ENCODE data around the gene MUC20.

DNA sequence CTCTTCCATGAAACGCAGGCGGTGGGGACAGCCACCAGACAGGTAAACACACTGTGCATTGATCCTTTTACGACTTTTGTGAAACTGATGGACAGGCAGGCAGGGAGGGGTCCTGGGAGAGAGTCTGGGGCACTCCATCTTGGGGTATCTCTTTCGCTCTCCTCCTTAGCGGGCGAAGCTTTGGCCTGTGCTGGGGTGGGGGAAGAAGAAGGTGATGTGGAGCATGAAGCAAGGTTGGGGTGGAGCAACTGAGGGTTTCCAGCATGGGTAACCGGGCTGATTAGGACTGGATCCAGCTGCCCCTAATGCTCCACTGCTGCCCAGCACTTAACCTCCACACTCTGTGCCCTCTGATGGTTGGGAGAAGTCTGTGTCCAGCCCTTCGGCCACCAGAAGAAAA is 25.6 kb downstream of the MUC20 start:
- TF ChIP-seq, protein P1, sequence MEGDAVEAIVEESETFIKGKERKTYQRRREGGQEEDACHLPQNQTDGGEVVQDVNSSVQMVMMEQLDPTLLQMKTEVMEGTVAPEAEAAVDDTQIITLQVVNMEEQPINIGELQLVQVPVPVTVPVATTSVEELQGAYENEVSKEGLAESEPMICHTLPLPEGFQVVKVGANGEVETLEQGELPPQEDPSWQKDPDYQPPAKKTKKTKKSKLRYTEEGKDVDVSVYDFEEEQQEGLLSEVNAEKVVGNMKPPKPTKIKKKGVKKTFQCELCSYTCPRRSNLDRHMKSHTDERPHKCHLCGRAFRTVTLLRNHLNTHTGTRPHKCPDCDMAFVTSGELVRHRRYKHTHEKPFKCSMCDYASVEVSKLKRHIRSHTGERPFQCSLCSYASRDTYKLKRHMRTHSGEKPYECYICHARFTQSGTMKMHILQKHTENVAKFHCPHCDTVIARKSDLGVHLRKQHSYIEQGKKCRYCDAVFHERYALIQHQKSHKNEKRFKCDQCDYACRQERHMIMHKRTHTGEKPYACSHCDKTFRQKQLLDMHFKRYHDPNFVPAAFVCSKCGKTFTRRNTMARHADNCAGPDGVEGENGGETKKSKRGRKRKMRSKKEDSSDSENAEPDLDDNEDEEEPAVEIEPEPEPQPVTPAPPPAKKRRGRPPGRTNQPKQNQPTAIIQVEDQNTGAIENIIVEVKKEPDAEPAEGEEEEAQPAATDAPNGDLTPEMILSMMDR (conservative IDR thresholded peaks at IDR 0.05; ENCODE audit: low read depth in 2 of 2), result no peak
- TF ChIP-seq POLR2AphosphoS5 (IDR thresholded peaks at IDR 0.05; ENCODE audit: low read depth), result no peak
- no peak for TF ChIP-seq CREB1 (CRISPR knock-in tag; IDR thresholded peaks at IDR 0.05; ENCODE audit: low read depth)
- no peak for TF ChIP-seq EZH2phosphoT487 (IDR thresholded peaks at IDR 0.05; ENCODE audit: unreplicated experiment)
- no peak for TF ChIP-seq EZH2 (IDR thresholded peaks at IDR 0.05; ENCODE audit: low read depth, unreplicated experiment)
- TF ChIP-seq, protein P2, sequence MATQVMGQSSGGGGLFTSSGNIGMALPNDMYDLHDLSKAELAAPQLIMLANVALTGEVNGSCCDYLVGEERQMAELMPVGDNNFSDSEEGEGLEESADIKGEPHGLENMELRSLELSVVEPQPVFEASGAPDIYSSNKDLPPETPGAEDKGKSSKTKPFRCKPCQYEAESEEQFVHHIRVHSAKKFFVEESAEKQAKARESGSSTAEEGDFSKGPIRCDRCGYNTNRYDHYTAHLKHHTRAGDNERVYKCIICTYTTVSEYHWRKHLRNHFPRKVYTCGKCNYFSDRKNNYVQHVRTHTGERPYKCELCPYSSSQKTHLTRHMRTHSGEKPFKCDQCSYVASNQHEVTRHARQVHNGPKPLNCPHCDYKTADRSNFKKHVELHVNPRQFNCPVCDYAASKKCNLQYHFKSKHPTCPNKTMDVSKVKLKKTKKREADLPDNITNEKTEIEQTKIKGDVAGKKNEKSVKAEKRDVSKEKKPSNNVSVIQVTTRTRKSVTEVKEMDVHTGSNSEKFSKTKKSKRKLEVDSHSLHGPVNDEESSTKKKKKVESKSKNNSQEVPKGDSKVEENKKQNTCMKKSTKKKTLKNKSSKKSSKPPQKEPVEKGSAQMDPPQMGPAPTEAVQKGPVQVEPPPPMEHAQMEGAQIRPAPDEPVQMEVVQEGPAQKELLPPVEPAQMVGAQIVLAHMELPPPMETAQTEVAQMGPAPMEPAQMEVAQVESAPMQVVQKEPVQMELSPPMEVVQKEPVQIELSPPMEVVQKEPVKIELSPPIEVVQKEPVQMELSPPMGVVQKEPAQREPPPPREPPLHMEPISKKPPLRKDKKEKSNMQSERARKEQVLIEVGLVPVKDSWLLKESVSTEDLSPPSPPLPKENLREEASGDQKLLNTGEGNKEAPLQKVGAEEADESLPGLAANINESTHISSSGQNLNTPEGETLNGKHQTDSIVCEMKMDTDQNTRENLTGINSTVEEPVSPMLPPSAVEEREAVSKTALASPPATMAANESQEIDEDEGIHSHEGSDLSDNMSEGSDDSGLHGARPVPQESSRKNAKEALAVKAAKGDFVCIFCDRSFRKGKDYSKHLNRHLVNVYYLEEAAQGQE (IDR thresholded peaks at IDR 0.05; ENCODE audit: unreplicated experiment), result no peak
- TF ChIP-seq, protein P3, sequence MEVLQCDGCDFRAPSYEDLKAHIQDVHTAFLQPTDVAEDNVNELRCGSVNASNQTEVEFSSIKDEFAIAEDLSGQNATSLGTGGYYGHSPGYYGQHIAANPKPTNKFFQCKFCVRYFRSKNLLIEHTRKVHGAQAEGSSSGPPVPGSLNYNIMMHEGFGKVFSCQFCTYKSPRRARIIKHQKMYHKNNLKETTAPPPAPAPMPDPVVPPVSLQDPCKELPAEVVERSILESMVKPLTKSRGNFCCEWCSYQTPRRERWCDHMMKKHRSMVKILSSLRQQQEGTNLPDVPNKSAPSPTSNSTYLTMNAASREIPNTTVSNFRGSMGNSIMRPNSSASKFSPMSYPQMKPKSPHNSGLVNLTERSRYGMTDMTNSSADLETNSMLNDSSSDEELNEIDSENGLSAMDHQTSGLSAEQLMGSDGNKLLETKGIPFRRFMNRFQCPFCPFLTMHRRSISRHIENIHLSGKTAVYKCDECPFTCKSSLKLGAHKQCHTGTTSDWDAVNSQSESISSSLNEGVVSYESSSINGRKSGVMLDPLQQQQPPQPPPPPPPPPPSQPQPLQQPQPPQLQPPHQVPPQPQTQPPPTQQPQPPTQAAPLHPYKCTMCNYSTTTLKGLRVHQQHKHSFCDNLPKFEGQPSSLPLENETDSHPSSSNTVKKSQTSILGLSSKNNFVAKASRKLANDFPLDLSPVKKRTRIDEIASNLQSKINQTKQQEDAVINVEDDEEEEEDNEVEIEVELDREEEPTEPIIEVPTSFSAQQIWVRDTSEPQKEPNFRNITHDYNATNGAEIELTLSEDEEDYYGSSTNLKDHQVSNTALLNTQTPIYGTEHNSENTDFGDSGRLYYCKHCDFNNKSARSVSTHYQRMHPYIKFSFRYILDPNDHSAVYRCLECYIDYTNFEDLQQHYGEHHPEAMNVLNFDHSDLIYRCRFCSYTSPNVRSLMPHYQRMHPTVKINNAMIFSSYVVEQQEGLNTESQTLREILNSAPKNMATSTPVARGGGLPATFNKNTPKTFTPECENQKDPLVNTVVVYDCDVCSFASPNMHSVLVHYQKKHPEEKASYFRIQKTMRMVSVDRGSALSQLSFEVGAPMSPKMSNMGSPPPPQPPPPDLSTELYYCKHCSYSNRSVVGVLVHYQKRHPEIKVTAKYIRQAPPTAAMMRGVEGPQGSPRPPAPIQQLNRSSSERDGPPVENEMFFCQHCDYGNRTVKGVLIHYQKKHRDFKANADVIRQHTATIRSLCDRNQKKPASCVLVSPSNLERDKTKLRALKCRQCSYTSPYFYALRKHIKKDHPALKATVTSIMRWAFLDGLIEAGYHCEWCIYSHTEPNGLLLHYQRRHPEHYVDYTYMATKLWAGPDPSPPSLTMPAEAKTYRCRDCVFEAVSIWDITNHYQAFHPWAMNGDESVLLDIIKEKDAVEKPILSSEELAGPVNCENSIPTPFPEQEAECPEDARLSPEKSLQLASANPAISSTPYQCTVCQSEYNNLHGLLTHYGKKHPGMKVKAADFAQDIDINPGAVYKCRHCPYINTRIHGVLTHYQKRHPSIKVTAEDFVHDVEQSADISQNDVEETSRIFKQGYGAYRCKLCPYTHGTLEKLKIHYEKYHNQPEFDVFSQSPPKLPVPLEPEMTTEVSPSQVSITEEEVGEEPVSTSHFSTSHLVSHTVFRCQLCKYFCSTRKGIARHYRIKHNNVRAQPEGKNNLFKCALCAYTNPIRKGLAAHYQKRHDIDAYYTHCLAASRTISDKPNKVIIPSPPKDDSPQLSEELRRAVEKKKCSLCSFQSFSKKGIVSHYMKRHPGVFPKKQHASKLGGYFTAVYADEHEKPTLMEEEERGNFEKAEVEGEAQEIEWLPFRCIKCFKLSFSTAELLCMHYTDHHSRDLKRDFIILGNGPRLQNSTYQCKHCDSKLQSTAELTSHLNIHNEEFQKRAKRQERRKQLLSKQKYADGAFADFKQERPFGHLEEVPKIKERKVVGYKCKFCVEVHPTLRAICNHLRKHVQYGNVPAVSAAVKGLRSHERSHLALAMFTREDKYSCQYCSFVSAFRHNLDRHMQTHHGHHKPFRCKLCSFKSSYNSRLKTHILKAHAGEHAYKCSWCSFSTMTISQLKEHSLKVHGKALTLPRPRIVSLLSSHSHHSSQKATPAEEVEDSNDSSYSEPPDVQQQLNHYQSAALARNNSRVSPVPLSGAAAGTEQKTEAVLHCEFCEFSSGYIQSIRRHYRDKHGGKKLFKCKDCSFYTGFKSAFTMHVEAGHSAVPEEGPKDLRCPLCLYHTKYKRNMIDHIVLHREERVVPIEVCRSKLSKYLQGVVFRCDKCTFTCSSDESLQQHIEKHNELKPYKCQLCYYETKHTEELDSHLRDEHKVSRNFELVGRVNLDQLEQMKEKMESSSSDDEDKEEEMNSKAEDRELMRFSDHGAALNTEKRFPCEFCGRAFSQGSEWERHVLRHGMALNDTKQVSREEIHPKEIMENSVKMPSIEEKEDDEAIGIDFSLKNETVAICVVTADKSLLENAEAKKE (CRISPR knock-in tag; IDR thresholded peaks at IDR 0.05), result no peak
- TF ChIP-seq, protein P4, sequence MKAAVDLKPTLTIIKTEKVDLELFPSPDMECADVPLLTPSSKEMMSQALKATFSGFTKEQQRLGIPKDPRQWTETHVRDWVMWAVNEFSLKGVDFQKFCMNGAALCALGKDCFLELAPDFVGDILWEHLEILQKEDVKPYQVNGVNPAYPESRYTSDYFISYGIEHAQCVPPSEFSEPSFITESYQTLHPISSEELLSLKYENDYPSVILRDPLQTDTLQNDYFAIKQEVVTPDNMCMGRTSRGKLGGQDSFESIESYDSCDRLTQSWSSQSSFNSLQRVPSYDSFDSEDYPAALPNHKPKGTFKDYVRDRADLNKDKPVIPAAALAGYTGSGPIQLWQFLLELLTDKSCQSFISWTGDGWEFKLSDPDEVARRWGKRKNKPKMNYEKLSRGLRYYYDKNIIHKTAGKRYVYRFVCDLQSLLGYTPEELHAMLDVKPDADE (IDR thresholded peaks at IDR 0.05), result no peak
- no peak for TF ChIP-seq JUNB (IDR thresholded peaks at IDR 0.05; ENCODE audit: unreplicated experiment)
- TF ChIP-seq NANOG (IDR thresholded peaks at IDR 0.05; ENCODE audit: borderline replicate concordance), result no peak
- no peak for TF ChIP-seq ZNF331 (CRISPR knock-in tag; IDR thresholded peaks at IDR 0.05; ENCODE audit: low read depth)
